ENCODE data around the gene KHSRP.

- TF ChIP-seq YY1 (IDR thresholded peaks at IDR 0.05; ENCODE audit: insufficient read depth, insufficient read length) (no peak), SUZ12 (IDR thresholded peaks at IDR 0.05; ENCODE audit: extremely low read depth, insufficient read depth, insufficient read length) (no peak), ZNF274 (IDR thresholded peaks at IDR 0.05; ENCODE audit: low read depth, low read length) (no peak)
These were observed 28.3 kb downstream of the KHSRP start for GRCh38 chr19:6396305-6396704.

Measured in NT2/D1 (cell line).